Adrenal gland (tissue), 5 donors: ENCODE data around the gene ZDHHC17.

Experiments
- POLR2A ChIP-seq, 2 donors: fragments of 450-650 bp; IDR thresholded peaks; one replicate each; pipeline ENCODE4 v1.6.1; 2017; ENCODE audit warnings: antibody characterized with exemption in 2 of 2, mild to moderate bottlenecking in 2 of 2, moderate library complexity in 1 of 2
- TF ChIP-seq, protein P1 (sequence below), 6 experiments: fragments of 450-650 bp in 4 of 6; fragments of 200-600 bp in 2 of 6; sonication (generic) in 1 of 6; IDR thresholded peaks; 1 replicate in 5 of 6; 2 replicates in 1 of 6; pipeline versions ENCODE4 v1.5.1 to v1.8.0; 2016 to 2021; ENCODE audit warnings: antibody characterized with exemption in 6 of 6, mild to moderate bottlenecking in 2 of 6, moderate library complexity in 1 of 6
- donor health status: DM: no; HTN: no; CAD: no.

DNA sequence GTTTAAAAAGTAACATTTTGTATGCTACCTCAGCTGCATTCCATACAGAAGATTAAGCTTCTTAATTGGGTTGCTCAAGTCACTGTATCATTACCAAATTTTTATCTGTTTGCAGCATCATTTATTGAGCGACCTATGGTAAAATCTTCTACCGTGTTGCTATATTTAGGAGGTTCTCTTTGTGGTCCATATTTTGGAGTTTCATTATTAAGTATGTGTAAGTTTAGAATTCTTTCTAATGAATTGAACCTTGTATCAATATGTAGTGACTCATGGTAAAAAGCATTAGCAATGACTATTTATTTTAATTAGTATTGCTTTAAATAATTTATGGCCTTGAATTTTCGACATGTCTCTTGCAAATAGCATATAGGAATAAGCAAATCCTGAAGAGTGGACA, 72.7 kb downstream of the ZDHHC17 start:
- TF ChIP-seq POLR2A (IDR thresholded peaks at IDR 0.05) = no peak
- TF ChIP-seq, protein P1, sequence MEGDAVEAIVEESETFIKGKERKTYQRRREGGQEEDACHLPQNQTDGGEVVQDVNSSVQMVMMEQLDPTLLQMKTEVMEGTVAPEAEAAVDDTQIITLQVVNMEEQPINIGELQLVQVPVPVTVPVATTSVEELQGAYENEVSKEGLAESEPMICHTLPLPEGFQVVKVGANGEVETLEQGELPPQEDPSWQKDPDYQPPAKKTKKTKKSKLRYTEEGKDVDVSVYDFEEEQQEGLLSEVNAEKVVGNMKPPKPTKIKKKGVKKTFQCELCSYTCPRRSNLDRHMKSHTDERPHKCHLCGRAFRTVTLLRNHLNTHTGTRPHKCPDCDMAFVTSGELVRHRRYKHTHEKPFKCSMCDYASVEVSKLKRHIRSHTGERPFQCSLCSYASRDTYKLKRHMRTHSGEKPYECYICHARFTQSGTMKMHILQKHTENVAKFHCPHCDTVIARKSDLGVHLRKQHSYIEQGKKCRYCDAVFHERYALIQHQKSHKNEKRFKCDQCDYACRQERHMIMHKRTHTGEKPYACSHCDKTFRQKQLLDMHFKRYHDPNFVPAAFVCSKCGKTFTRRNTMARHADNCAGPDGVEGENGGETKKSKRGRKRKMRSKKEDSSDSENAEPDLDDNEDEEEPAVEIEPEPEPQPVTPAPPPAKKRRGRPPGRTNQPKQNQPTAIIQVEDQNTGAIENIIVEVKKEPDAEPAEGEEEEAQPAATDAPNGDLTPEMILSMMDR (IDR thresholded peaks at IDR 0.05) = no peak
